ENCODE data around the gene FNBP1L.

Gene FNBP1L

DNA sequence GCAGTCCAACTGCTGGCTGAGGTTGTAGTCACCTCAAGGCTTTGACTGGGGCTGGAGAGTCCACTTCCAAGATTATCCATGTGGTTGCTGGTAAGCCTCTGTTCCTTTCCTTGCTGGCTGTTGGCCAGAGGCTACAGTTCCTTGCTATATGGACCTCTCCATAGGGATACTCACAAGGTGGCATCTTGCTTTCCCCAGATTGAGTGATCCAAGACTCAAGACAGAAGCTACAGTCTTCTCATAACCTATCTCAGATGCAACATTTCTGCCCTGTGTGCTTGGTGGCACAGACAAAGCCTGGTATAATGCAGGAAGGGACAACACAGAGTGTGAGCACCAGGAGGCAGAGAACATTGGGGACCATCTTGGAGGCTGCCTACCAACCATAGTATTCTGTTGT is 111.8 kb downstream of the FNBP1L start:
- no peak overlapping the region for H3K4me3 ChIP-seq (ENCODE audit: low read depth, low read length)
- no peak for DNase-seq (ENCODE audit: low read depth)
- TF ChIP-seq, protein P1, sequence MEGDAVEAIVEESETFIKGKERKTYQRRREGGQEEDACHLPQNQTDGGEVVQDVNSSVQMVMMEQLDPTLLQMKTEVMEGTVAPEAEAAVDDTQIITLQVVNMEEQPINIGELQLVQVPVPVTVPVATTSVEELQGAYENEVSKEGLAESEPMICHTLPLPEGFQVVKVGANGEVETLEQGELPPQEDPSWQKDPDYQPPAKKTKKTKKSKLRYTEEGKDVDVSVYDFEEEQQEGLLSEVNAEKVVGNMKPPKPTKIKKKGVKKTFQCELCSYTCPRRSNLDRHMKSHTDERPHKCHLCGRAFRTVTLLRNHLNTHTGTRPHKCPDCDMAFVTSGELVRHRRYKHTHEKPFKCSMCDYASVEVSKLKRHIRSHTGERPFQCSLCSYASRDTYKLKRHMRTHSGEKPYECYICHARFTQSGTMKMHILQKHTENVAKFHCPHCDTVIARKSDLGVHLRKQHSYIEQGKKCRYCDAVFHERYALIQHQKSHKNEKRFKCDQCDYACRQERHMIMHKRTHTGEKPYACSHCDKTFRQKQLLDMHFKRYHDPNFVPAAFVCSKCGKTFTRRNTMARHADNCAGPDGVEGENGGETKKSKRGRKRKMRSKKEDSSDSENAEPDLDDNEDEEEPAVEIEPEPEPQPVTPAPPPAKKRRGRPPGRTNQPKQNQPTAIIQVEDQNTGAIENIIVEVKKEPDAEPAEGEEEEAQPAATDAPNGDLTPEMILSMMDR (IDR thresholded peaks at IDR 0.05; ENCODE audit: low read depth, low read length, missing control alignments), result no peak
- in situ Hi-C loops (cut with HindIII; ENCODE audit: low sequenced_read_pairs), result no loop called here

DNA sequence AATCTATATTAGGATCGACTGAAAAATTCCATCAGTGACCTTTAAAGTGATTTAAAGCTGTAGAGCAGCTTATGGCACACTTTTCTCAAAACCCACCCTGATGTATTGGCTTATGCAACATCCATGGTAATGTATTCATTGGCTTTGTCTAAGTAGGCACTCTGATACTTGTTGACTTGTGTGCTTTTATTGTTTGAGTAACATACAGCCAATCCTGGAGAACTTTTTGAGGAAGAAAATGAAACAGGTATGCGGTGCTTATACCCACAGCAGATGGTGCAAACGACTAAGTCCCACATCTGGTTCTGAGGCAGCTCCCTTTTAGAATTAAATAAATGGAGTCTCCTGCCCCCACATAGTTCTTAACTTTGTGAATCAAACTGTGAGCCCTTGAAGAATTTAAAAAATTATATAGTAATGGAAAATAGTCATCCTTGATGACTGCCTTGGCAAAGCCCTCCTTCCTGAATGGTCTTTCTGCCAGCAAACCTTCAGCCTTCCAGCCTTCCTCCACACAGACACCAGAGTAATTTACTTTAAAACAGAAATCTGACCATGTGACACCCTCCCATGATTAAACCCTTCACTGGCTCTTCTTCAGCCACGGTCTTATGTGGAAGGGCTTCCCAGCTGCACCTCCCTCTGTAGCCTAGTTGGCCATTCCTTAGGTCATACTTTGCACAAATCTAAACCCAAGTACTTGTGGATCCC is 117.7 kb downstream of the FNBP1L start:
- TF ChIP-seq, protein P1 (IDR thresholded peaks at IDR 0.05; ENCODE audit: low read depth, low read length, missing control alignments), result no peak
- DNase-seq (ENCODE audit: low read depth), result no peak
- in situ Hi-C loops (cut with HindIII; ENCODE audit: low sequenced_read_pairs), result no loop called here
- no peak overlapping the region for H3K4me3 ChIP-seq (ENCODE audit: low read depth, low read length)

DNA sequence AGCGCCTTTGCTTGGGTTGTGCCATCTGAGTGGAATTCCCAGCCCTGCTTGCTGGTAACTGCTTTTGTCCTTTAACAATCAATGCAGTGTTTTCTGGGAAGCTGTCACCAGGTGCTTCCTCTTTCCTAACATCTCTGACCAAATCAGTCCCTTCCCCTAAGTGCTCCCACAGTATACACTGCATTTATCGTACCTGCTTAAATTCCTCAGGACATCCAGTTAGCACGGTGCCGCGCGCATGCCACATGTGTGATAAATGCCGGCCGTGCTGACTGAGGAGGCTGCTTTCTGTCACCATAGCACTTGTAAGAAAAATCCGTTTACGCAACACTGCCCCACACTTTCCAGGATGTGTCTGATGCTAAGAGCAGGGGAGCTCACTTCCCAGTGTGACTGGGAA is 118.3 kb downstream of the FNBP1L start:
- DNase-seq (ENCODE audit: low read depth), result no peak
- in situ Hi-C loops (cut with HindIII; ENCODE audit: low sequenced_read_pairs), result no loop called here
- H3K4me3 ChIP-seq (ENCODE audit: low read depth, low read length), result no peak overlapping the region
- TF ChIP-seq, protein P1 (IDR thresholded peaks at IDR 0.05; ENCODE audit: low read depth, low read length, missing control alignments), result no peak

DNA sequence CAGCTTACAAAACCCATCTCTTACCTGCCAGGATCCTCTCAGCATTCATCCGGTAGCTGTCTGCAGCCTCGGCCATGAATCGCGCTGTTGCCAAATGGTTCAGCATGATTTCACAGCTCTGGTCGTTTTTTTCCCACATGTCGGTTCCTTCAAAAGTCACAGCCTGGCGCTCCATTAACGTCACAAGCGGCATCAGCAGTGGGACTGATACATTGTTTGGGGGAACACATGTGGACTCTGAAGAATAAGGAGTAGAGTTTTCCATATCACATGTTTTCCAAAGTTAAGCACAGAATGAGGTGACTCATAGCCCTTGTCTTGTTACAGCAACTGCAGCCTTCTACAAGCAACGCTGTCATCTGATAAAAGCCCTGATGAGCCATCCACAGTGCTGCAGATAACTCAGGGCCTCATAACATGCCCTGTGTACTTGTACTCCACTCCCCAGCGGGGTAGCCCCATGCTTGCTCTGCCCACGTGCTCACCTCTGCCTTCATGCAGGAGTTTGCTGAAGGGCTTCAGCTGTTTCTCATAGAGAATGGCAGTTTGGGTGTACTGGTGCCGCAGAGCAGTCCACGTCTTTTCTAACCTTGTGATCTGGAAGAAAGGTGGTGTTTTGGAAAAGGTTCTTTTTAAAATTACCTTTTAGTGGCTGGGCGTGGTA is 119.5 kb downstream of the FNBP1L start:
- TF ChIP-seq, protein P1 (IDR thresholded peaks at IDR 0.05; ENCODE audit: low read depth, low read length, missing control alignments), result no peak
- in situ Hi-C loops (cut with HindIII; ENCODE audit: low sequenced_read_pairs), result no loop called here
- no peak for DNase-seq (ENCODE audit: low read depth)

DNA sequence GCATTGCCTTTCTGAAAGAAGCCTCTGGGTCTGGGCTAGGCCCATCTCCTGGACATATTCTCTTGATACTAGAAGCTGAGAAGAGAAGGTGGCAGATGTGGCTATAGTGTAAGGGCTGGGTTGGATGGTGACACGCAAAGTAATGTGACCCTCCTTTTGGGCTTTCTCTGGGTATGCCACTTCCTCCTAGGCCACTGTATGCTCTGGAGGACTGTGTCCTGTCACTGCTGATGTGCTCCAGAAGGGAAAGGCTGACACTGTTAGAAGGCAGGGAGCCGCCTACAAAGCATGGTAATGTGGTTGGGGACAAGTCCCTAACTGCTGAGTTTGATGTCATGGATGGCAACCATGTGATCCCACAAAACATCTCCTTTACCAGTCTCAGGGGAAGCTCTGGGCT is 121.6 kb downstream of the FNBP1L start:
- no peak overlapping the region for H3K4me3 ChIP-seq (ENCODE audit: low read depth, low read length)
- in situ Hi-C loops (cut with HindIII; ENCODE audit: low sequenced_read_pairs), result no loop called here
- TF ChIP-seq, protein P1 (IDR thresholded peaks at IDR 0.05; ENCODE audit: low read depth, low read length, missing control alignments), result no peak
- no peak for DNase-seq (ENCODE audit: low read depth)

More for the DNA sequence above, 119.5 kb downstream of the FNBP1L start:
- H3K4me3 ChIP-seq (ENCODE audit: low read depth, low read length), result no peak overlapping the region

DNA sequence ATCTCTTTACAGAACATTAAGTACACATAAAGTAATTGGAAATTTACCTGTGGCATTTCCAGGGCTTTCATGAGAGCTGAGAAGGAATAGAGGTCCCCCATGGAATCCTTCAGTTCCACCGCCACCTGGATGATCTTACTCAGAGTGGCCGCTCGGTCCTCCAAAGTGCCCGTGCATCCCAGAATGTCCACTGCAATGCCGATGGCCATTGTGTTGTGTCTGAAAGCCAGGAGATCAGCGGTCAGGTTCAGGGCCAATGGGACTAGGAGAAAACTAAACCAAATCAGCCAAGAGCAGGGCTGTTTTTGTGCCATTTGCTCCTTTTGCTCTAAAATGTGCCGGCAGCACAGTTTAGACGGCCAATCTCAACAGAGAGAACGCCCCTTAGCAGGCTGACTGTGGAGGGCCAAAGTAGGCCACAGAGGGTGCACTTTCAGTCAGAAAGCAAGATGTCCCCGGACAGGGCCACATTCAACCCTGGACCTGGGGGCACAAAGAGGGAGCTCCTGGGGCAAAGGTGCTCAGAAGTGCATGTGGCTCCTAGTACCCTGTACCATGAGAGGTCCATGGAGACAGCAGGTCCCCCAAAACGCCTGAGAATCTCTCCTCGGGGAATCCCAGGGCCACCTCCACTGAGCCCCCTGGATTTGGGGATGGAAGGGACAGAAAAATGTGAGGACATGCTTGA is 123.8 kb downstream of the FNBP1L start:
- no peak overlapping the region for H3K4me3 ChIP-seq (ENCODE audit: low read depth, low read length)
- TF ChIP-seq, protein P1 (IDR thresholded peaks at IDR 0.05; ENCODE audit: low read depth, low read length, missing control alignments), result no peak
- in situ Hi-C loops (cut with HindIII; ENCODE audit: low sequenced_read_pairs), result no loop called here
- DNase-seq (ENCODE audit: low read depth), result no peak
